Gastrocnemius medialis (tissue), 4 donors: ENCODE results near the gene GRIN2C. TPM values are rescaled to one million over a fixed set of nuclear protein-coding genes. Genes with fewer than 3 reads are reported as not detected.

Source experiments
- ATAC-seq, 2 donors: fragments of 150-250 bp; one replicate each; pipeline ENCODE4 v1.9.1; 2016
- DNase-seq, 2 donors: peaks; one replicate each; pipeline ENCODE4 v3.0.0-alpha.2; 2019
- H3K27ac ChIP-seq, 4 donors: fragments of 200-600 bp; sonication (generic); 1 replicate in 1 of 4; 2 replicates in 3 of 4; pipeline ENCODE4 v1.5.1; 2016 to 2018; ENCODE audit warnings: mild to moderate bottlenecking in 2 of 4, moderate library complexity in 1 of 4
- H3K27me3 ChIP-seq, 3 donors: fragments of 200-600 bp; sonication (generic) in 2 of 3; 1 replicate in 1 of 3; 2 replicates in 2 of 3; pipeline versions ENCODE4 v1.5.1 to v1.6.0; 2016 to 2019; ENCODE audit warnings: mild to moderate bottlenecking in 1 of 3, moderate library complexity in 1 of 3
- H3K36me3 ChIP-seq, 2 donors: fragments of 200-600 bp; sonication (generic) in 1 of 2; one replicate each; pipeline ENCODE4 v1.5.1; 2017 to 2018
- H3K4me1 ChIP-seq, 2 donors: fragments of 200-600 bp; sonication (generic) in 1 of 2; one replicate each; pipeline ENCODE4 v1.5.1; 2016 to 2017; ENCODE audit warnings: mild to moderate bottlenecking in 2 of 2
- H3K4me3 ChIP-seq, 4 donors: fragments of 200-600 bp; sonication (generic) in 3 of 4; 1 replicate in 1 of 4; 2 replicates in 3 of 4; pipeline ENCODE4 v1.5.1; 2016 to 2019; ENCODE audit warnings: mild to moderate bottlenecking in 2 of 4
- H3K9me3 ChIP-seq, 3 donors: fragments of 200-600 bp; sonication (generic) in 2 of 3; 1 replicate in 1 of 3; 2 replicates in 2 of 3; pipeline ENCODE4 v1.5.1; 2016 to 2019
- CTCF ChIP-seq, 5 experiments: fragments of 450-650 bp in 3 of 5; fragments of 200-600 bp in 2 of 5; sonication (generic) in 2 of 5; IDR thresholded peaks in 4 of 5; conservative IDR thresholded peaks in 1 of 5; 1 replicate in 4 of 5; 2 replicates in 1 of 5; pipeline ENCODE4 v1.5.1; 2016 to 2019; ENCODE audit warnings: antibody characterized with exemption in 5 of 5, mild to moderate bottlenecking in 3 of 5, moderate library complexity in 3 of 5
- POLR2A ChIP-seq, 2 donors: fragments of 450-650 bp; IDR thresholded peaks; one replicate each; pipeline ENCODE4 v1.6.1; 2017; ENCODE audit warnings: antibody characterized with exemption in 2 of 2, mild to moderate bottlenecking in 2 of 2, moderate library complexity in 2 of 2
- in situ Hi-C, 4 donors: fragments of 200-750 bp; cut with MboI; loops; one replicate each; pipeline versions ENCODE4 v1.15.0 to v1.8.0; 2017; ENCODE audit warnings: low sequenced_read_pairs in 4 of 4
- intact Hi-C: fragments of 100-400 bp; cut with DNase I; formaldehyde crosslinking; loops from one replicate; pipeline ENCODE4 v1.15.1; 2023; ENCODE audit warnings: low total_unique reads
- total RNA-seq, 4 donors: library from RNA; depleted of rRNA; stranded (reverse); fragments of >200 nt; gene quantifications; one replicate each; pipeline versions ENCODE4 v1.1.0 to v1.2.3, GENCODE V29; 2016

Gene GRIN2C
- total RNA-seq, 4 donors from 2014 or later = 1.2 to 1.5 TPM; not detected in 2

- ATAC-seq = no peak
- Histone ChIP-seq H3K4me1 (peaks cover 1 to 4% of the 10 kb centered on the region in 2 donors), H3K36me3 (no peaks in the 10 kb centered on the region), H3K9me3 (no peaks in the 10 kb centered on the region), H3K27me3 (peaks cover 11 to 35% (median 27%) of the 10 kb centered on the region in 3 donors), H3K4me3 (no peak overlapping the region), H3K27ac (no peak overlapping the region)
- no peak for TF ChIP-seq CTCF (IDR thresholded peaks at IDR 0.05 in 4 of 5, conservative IDR thresholded peaks at IDR 0.05 in 1 of 5)
- no peak for TF ChIP-seq POLR2A (IDR thresholded peaks at IDR 0.05)
- intact Hi-C loops (no loop called here), in situ Hi-C loops (no loop called here)
- no peak for DNase-seq
Observed at GRCh38 chr17:74846621-74847020, 13.1 kb downstream of the GRIN2C start.

GRCh38 chr17:74843352-74843627 is 16.4 kb downstream of the GRIN2C start:
- TF ChIP-seq CTCF (IDR thresholded peaks at IDR 0.05 in 4 of 5, conservative IDR thresholded peaks at IDR 0.05 in 1 of 5) (no peak), POLR2A (IDR thresholded peaks at IDR 0.05) (no peak)
- intact Hi-C loops (loop anchor here (2.0 kb wide), 1 partner anchor 22 kb away; no protein-coding TSS in a partner anchor), in situ Hi-C loops (no loop called here)
- H3K4me3 ChIP-seq = no peak overlapping the region
- no peaks in the 10 kb centered on the region for H3K9me3 ChIP-seq
- peaks cover 0 to 20% (median 19%) of the 10 kb centered on the region in 3 donors for H3K27me3 ChIP-seq
- ATAC-seq (no peak), DNase-seq (no peak)
- peaks cover 15 to 17% of the 10 kb centered on the region in 2 donors for H3K4me1 ChIP-seq
- no peak overlapping the region for H3K27ac ChIP-seq
- no peaks in the 10 kb centered on the region for H3K36me3 ChIP-seq

- H3K4me1 ChIP-seq = peaks cover 15 to 17% of the 10 kb centered on the region in 2 donors
- peaks cover 0 to 20% (median 19%) of the 10 kb centered on the region in 3 donors for H3K27me3 ChIP-seq
- intact Hi-C loops = loop anchor here (2.0 kb wide), 1 partner anchor 22 kb away; no protein-coding TSS in a partner anchor
- H3K4me3 ChIP-seq = peak overlapping the region in 3 of 4 donors; percentile 19 to 34 (median 22)
- H3K27ac ChIP-seq = no peak overlapping the region
- in situ Hi-C loops = no loop called here
- ATAC-seq = peak; percentile 39 to 69
- no peak for DNase-seq
- TF ChIP-seq CTCF (IDR thresholded peaks at IDR 0.05 in 4 of 5, conservative IDR thresholded peaks at IDR 0.05 in 1 of 5) = peak; percentile 35 to 63 (median 40)
- TF ChIP-seq POLR2A (IDR thresholded peaks at IDR 0.05) = no peak
- peaks cover 0 to 2% of the 10 kb centered on the region in 2 donors for H3K36me3 ChIP-seq
- no peaks in the 10 kb centered on the region for H3K9me3 ChIP-seq
Observed at GRCh38 chr17:74842599-74843351, 16.9 kb downstream of the GRIN2C start.

GRCh38 chr17:74842146-74842598 is 17.5 kb downstream of the GRIN2C start:
- TF ChIP-seq CTCF (IDR thresholded peaks at IDR 0.05 in 4 of 5, conservative IDR thresholded peaks at IDR 0.05 in 1 of 5) (no peak), POLR2A (IDR thresholded peaks at IDR 0.05) (no peak)
- Histone ChIP-seq H3K27ac (no peak overlapping the region), H3K9me3 (no peaks in the 10 kb centered on the region), H3K27me3 (peaks cover 0 to 20% (median 19%) of the 10 kb centered on the region in 3 donors), H3K4me3 (peak overlapping the region in 3 of 4 donors; percentile 19 to 34 (median 22)), H3K36me3 (peaks cover 0 to 4% of the 10 kb centered on the region in 2 donors), H3K4me1 (peaks cover 15 to 17% of the 10 kb centered on the region in 2 donors)
- DNase-seq (no peak), ATAC-seq (no peak)
- in situ Hi-C loops (no loop called here), intact Hi-C loops (loop anchor here (2.0 kb wide), 1 partner anchor 23 kb away; no protein-coding TSS in a partner anchor)
